Skeletal muscle cell (primary cell): Measurements from ENCODE around the gene NSMF.

Experiments
- DNase-seq: peaks from one replicate; pipeline ENCODE4 v3.0.0-alpha.2; 2010; ENCODE audit warnings: low read depth
- H3K4me3 ChIP-seq: 2 replicates; pipeline ENCODE4 v1.5.1; 2011; ENCODE audit warnings: low read depth, mild to moderate bottlenecking, control low read depth, low read length, moderate library complexity

Gene NSMF

GRCh38 chr9:137406085-137406760 lies 52.9 kb downstream of the NSMF start:
- no peak for DNase-seq
- no peak overlapping the region for H3K4me3 ChIP-seq

DNA sequence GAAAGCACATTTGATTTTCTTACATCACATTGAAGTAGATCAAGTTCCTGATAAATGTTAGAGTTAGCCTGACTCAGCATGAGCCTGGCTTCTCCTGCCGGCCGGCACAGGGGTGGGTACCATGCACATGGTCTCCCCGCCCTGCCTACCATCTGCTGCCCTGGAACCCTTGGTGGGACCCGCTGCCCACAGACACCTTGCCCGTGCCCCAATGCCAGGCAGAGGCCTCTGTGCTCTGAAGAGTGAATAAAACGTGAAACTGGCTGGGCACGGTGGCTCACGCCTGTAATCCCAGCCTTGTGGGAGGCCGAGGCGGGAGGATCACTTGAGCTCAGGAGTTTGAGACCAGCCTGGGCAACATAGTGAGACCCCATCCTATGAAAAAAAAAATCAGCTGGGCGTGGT lies 53.5 kb downstream of the NSMF start:
- H3K4me3 ChIP-seq, result no peak overlapping the region
- DNase-seq, result no peak

- no peak for DNase-seq
- H3K4me3 ChIP-seq, result no peak overlapping the region
Observed at GRCh38 chr9:137404961-137405567, 54.1 kb downstream of the NSMF start.

- DNase-seq, result no peak
- no peak overlapping the region for H3K4me3 ChIP-seq
Observed at GRCh38 chr9:137403269-137403668, 55.9 kb downstream of the NSMF start.

DNA sequence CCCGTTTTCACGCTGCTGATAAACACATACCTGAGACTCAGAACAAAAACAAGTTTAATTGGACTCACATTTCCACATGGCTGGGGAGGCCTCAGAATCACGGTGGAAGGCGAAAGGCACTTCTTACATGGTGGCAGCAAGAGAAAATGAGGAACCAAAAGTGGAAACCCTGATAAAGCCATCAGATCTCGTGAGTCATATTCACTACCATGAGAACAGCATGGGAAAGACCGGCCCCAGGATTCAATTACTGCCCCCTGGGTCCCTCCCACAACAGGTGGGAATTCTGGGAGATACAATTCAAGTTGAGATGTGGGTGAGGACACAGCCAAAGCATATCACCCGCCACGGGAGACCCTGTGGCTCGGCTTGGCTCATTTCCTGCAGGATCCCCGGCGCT lies 56.4 kb downstream of the NSMF start:
- H3K4me3 ChIP-seq, result no peak overlapping the region
- no peak for DNase-seq

DNA sequence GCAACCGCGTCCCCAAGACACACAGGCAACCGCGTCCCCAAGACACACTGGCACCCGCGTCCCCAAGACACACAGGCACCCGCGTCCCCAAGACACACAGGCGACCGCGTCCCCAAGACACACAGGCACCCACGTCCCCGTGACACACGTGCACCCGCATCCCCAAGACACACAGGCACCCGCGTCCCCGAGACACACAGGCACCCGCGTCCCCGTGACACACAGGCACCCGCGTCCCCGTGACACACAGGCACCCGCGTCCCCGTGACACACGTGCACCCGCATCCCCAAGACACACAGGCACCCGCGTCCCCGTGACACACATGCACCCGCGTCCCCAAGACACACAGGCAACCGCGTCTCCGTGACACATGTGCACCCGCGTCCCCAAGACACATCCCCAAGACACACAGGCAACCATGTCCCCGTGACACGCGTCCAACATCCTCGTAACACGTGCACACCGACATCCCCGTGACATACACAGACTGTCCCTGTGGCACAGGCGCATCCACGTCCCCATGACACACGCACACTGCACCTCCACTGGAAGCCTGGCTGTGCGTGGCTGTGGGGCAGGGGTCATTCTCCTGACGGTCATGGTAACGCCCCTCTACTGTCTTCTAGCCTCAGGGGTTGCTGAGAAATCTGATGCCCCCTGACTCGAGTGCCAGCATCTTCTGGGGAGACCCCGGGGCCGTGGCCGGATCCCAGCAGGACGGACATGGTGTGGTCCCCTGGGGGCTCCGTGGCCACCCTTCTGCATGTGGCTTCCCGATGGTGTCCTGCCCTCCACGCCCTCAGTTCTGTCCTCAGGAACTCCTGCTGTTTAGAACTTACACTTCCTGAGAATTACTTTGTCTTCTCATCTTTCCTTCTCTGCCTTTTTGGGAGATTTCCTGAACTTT lies 60.3 kb downstream of the NSMF start:
- no peak for DNase-seq

GRCh38 chr9:137397675-137398423 lies 61.3 kb downstream of the NSMF start:
- no peak for DNase-seq
- no peak overlapping the region for H3K4me3 ChIP-seq

More for the DNA sequence above, 60.3 kb downstream of the NSMF start:
- no peak overlapping the region for H3K4me3 ChIP-seq
